ENCODE measurements around the gene DGKZ.

Gene DGKZ

DNA sequence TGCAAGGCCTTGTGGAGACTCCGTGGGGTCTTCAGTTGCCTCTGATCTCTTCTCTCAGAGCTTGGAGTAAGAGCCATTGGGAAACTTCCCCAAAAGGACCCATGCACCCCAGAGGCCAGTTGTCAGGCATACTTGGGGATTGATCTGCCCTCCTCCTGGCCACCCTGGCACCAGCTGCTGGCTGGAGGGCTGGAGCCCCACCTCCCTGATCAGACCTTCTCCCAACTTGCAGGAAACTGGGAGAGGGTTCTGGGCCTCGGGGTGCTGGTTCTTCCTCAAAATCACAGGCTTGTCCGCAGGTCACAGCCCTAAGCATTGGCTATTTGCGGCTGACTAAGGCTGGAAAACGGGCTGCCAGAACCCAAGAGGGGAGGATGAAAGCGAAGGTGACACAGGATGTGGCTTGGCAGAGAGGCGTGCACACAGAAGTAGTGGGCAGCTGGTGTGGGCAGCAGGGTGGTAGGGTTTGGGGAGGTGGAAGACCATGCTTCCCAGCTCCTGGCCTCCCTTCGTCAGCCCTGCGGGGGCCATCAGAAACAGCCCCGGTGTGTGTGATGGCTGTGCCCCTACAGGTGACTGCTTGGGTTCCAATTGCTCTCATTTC lies 1.3 kb upstream of the DGKZ start:
- DNase-seq: no peak

DNA sequence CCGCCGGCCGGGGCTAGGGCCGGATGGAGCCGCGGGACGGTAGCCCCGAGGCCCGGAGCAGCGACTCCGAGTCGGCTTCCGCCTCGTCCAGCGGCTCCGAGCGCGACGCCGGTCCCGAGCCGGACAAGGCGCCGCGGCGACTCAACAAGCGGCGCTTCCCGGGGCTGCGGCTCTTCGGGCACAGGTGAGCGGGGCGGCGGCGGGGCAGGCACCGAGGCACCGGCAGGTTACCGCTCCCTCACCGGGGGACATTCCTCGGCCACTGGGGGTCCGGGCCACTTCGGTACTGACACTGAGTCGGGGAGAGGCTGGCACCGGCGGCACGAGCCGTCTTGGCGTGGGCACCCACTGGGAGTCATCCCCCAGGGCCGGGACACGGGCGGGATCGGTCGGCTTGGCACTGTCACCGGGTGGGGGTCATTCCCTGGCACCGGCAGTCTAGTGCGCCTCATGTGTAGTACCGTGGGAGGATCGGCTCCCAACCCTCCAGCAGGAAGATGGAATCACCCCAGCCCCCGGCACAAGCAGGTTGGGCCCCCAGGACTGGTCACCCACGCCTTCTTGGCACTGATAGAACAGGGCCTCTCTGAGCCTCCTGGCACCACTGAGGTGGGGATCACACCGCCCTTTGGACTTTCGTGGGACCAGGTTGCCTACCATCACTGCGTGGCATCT lies 511 bp downstream of the DGKZ start:
- no peak for DNase-seq

DNA sequence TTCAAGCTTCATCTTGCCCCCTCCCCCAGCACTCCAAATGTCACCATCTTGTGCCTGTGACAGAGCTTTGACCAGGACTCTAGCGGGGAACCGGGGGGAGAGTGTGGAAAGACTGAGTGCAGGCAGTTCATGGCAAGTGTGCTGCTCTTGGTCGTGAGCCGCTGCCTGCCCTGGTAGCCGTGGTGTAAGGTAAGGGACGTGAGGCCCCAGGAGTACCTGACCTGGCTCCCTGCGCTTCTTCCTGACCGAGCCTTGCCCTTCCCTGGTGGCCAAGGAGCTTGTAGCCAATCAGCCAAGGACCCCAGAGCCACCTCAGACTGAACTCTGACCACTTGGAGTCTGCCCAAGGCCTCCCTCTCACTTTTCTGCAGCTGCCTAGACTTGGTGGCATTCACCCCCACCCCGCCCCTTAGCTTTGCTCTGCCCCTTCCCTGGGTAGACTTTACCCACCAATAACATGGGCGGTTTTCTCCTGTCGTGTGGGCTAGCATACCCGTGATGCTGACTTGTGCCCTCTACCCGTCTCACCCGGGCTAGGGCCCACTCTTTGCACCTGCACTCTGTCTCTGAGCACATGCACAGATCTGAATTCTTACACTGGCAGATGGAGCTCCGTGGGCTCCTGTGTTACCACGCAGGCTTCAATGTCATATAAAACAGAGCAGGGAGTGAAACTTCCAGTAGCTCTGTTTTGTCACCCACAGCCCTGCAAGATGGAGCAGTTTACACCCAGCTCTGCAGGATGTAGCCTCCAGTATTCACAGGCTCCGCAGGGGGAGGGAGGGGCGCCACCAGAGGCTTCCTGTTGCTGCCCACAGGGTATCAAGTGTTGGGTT lies 1.5 kb downstream of the DGKZ start:
- no peak for DNase-seq

DNA sequence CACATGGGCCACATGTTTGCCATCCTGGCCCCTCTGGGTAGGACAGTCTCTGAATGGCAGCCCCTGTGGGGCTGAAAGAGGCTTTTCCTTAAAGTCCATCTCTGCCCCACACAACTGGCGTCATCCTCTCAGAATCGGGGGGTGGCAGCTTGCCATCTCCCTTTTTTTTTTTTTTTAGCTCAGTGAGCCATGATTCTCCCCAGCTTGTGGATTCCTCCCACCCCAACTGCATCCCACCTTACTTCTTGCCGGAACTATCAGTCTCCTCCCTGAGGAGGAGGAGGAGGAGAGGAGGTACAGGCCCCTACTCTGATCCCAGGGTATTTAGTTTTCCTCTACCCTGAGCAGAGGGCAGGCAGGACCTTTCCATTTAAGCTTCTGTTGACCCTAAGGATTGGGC lies 3.4 kb downstream of the DGKZ start:
- no peak for DNase-seq

DNA sequence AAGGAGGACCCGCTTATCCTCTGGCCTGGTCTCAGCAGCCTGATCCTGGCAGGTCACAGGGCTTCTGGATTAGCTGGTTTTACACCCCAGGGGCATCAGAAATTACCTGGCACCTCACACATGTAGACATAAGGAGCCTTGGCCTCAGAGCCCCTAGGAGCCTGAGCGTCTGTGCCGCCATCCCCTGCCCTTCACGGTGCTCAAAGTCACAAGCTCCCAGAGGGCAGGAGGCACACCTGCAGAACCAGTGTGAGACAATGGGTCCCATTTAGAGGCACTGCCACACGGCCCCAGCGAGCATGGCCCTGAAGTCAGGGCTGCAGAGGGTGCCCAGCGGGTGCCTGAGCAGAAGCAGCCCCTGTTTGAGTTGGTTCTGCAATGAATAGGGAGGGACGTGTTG lies 3.9 kb downstream of the DGKZ start:
- no peak for DNase-seq

DNA sequence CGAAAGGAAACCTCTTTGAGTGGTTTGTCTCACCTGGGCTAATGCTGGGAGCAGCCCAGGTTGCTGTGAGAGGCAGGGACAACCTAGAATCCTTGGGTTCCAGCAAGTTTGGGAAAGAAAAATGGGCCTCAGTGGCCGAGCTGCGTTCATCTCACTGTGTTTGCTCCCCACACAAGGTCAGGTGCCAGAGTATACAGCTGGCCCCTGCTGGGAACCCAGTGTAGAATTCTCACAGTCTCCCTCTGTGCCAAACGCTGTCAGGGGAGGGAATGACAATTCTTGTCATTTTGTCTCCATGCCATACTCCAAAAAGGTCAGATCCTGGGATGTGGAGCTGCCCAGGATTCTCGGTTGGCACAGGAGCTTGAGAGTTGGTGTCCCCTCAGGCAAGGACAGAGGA lies 4.3 kb downstream of the DGKZ start:
- DNase-seq: no peak

DNA sequence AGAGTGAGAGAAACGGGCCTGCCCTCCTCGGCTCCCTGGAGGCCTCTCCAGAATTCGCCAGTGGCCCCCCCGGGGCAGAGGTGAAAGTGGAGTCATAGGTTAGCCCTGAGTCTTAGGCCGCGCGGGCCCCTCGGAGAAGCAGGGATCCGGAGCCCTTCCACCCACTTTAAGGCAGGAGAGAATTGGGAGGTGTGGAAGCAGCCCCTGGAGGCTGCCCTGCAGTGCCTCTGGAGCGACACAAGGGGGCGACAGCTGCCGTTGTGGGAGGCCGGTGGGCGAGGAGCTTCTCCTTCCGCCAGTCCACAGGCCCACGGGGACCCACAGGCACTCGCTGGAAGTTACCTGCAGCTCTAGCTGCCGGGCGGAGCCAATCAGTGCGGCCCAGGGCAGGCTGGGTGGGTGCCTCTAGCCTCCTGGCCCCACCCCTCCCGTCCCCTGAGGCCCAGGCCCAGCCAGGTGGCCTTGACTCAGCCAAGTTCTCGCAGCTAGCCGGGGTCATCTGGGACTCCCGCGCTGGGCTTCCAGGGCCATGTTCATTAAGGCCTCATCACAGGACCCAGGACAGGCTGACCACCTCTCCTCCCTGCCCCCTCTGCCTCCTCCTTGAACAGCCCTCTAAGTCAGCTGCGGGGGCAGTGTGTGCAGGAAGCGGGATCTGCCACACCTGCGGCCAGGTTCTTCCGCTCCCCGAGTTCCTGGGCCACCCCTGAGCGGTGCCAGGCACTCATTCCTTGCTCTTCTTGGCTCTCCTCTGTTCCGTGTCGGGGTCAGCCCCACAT lies 5.0 kb downstream of the DGKZ start:
- peak; percentile 91 for DNase-seq

DNA sequence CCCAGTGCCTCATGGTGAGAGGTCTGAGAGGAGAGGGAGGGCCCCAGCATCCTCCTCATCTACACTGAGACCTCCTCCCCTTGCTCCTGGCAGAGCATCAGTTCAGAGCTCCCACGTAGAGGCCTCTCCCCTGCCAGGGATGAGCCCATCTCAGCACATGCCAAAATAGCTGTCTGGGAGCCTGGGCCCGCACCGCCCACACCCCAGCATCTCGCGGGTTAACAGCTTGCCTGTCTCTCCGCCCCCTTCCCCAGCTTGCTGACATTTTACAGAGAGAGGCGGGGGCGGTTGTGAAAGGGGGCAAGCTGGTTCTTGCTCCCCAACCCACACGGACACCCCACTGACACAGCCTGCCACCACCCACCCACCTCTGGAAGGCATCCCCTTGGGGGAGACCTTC lies 6.4 kb downstream of the DGKZ start:
- DNase-seq: peak; percentile 80

DNA sequence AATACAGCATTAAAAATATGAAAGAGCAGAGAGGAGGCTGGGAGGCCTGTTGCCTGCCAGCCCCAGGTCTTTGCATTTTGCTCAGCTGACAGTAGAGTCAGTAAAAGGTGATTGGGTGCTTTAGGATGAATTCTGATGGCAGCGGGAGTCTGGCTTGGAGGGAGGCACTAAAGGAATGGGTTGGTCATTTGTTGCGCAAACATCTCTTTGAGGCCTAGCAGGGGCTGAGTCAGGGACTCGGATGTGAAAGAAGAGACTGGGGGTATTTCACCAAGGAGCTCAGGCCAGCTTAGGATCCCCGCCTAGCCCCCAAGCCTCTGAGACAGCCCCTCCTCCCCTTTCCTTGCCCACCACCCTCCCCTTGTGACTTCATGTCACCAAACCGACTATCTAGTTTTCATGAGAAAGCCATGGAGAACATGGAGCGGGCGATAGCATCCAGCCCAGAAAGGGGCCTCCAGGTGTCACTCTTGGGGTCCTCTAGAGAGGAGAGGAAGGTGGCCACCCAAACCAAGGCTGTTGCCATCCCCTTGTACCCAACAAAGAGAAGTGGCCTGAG lies 9.7 kb downstream of the DGKZ start:
- no peak for DNase-seq

DNA sequence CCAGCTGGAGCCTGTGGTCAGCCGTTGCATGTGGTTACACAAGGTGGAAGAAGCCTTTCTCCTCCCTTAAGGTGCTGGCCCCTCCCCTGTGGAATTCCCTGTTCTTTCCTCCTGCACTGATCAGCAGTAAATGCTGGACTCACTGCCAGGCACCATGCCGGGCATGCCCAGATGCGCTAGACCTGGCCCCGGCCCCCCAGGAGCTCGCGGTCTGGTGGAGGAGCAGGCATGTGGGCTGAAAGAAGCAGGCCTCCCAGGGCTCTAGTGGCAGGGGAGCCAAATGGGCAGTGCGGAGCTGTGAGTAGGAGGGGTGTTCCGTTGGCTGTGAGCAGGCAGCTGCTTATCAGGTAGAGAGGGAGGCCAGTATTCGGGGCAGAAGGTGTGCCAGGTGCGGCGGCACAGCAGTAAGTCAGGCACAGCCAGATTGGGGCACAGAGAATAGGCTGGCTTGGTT lies 10.2 kb downstream of the DGKZ start:
- no peak for DNase-seq

DNA sequence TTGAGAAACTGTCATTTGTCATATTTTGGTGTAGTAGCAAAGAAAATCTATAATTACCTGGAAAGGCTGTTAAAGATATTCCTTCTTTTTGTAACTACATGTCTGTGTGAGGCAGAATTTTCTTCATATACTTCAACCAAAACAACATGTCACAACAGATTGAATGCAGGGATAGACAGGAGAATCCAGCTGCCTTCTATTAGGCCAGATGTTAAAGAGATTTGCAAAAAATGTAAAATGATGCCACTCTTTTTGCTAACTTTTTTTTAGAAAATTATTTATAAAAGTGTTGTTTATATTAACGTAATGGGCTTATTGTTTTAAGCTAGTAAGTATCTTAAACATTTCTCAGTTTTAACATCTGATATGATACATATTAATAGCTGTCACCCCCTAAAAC lies 12.7 kb downstream of the DGKZ start:
- DNase-seq: no peak

DNA sequence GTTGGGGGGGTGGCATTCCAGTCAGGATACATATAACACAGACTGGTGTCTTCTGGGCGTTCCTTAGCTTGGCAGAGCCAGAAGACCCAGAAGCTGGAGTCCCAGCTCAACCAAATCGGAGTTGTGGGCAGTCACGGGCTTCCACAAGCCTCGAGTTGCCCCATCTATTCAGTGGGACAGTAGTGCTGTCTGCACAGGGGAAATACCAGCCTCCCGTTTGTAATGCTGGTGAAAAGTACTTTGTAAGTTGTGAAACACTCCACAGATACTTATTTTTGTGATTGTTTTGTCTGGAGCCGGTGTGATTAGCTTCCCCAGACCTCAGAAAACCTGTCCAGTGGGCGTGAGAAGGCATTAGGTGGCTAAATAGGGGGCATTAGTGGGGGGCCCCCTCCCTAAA lies 13.6 kb downstream of the DGKZ start:
- no peak for DNase-seq

DNA sequence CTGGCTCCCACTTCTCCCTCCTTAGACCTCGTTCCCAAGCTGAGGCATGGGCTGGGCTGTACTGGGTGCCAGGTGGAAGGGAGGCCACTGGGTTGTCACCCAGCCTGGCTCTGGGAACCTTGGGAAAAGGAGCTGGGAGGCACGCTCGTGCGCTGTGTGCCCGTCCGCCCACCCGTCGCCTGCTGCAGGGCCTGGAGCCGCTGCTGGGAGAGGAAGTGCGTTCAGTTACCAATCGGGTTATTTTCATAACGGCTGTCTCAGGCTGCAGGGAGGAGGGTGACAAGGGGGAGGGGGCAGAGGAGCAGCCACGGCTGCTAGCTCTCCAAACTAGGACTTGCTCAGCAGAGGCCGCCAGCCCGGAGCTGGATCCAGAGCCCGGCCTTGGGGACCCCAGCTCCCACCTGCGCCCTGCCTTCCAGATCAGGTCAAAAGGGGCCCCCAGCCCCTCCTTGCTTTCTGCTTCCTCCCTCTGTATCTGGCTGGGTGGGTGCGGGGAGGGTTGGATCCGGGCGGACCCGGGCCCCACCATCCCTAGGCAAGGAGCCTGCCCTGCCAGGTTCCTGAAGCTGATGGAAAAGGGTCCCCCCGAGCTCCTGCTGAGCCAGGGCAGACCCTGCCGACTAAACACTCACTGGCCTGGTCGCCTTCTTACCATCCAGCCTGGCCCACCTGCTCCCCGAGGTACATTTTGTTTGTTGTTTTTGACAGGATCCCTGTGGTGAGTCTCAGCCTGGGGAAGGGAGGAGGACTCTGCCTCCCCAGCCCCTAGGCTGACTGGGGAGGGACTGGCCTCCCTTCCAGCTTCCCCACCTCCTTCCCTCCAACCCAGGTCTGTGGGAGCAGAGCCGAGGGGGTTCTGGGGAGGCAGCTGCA lies 14.3 kb downstream of the DGKZ start:
- peak; percentile 81 for DNase-seq

DNA sequence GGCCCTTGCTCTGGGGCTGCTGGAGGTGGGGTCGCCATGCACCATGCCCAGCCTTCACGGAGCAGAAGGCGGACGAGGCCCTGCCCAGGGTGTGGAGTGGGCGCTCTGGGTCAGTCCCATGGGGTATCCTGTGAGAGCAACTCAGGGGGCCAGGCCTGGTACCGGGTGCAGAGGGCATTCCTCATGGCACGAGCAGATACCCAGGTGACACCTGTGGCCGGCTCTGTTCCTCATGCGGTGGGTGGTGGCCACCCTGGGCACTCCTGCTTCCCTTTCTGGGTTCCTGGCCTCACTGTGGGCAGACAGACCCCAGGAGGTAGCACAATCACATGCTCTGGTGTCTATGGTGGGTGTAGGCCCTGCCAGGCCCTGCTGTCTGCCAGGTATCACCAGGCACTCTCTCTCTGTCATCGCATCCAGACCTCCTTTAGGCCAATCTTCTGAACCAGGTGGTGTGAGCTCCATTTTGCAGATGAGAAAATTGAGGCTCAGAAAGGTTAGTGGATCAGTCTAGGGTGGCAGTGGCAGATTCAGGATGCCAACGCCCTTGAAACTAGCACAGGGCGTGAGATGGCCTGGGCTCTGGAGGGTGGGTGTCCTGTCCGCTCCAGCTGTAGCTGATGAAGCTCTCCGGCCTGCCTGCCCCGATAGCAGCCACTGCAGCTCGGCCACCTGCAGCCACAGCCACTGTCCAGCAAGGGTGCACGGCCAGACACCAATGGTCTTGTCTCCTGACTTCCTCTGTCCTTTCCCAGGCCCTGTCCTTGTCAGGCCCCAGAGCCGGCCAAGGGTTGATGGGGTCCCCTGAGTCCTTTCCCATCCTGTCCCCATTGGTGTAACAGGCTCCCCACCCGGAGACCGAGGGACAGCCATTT lies 15.1 kb downstream of the DGKZ start:
- DNase-seq: no peak

DNA sequence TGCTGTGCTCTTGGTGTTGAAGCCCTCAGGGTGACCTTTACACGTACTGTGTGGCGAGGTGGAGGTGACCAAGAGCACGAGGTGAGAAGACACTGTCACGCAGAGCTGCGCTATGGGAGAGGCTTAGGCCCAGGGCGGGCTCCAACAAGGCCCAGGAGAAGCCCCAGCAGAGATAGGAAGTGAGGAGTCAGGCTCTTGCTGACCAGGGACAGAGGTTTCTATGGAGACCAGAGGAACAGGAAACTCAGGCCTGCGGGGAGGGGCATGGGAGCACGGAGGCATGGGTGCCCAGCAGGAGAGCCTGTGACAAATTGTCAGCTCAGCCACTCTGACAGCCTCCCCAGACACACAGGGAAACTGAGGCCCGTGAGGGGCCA lies 15.8 kb downstream of the DGKZ start:
- no peak for DNase-seq

DNA sequence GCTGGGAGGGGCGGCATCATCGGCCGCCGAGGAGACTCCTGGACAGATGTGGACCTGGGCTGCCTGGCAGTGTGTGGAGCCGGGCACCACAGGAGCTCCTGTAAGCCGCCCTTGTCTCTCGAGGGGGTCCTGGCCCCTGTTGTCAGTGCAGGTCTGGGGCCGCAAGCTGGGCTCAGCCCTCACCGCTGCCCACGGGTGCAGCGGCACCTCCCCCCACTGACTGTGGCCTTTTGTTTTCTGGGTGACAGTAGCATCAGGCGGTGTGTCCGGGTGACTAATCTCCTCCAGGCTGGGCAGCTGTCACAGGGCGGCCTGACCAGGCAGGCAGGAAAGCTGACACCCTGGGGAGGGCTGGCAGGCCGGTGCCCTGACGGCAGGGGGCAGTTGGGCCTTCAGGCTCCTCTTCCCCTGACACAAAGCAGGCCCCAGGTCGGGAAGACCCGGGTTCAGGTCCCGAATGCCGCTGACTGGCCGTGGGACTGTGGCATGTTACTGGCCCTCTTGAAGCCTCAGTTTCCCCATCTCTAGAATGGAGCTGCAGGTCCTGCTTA lies 16.3 kb downstream of the DGKZ start:
- no peak for DNase-seq

DNA sequence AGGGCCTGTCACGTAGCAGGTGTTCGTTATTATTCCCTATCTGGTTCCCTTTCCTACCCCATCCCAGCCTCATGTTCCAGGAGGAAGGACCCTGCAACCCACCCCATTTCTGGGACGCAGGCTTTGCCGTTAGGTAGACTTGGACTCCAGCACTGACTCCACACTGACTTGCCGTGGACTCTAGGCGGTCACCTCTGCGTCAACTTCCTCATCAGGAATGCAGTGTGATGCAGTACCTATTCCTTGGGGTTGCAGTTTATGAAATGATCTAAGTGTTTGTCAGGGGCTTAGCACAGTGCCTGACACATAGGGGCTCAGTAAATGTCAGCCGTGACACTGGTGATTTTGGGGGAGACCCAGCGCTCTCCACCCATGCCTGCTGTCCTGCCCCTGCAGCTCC lies 16.8 kb downstream of the DGKZ start:
- no peak for DNase-seq

DNA sequence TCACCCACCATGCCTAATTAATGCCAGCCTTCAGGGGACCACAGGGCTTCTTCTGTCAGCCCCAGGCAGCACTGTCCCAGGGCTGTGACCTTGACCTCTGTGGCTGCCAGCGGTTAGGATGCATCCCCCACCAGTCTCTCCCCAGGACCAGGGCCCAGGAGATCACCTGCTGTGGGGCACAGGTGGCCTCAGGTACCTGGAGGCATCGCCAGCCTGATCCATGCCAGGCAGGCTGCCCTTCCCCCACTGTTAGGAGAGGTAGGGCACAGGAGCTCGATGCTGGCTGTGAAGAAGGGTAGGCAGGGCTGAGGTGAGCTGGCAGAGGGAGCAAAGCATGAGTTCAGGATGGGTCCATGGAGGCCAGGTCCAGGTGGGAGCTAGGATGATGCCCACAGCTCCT lies 17.5 kb downstream of the DGKZ start:
- no peak for DNase-seq

DNA sequence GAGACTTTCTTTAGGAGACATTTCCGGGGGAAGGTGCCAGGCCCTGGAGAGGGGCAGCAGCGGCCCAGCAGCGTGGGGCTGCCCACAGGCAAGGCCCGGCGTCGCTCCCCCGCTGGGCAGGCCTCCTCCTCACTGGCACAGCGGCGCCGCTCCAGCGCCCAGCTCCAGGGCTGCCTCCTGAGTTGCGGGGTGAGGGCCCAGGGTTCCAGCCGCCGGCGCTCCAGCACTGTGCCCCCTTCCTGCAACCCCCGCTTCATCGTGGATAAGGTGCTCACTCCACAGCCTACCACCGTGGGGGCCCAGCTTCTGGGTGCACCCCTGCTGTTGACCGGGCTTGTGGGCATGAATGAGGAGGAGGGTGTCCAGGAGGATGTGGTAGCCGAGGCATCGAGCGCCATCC lies 19.0 kb downstream of the DGKZ start:
- no peak for DNase-seq

DNA sequence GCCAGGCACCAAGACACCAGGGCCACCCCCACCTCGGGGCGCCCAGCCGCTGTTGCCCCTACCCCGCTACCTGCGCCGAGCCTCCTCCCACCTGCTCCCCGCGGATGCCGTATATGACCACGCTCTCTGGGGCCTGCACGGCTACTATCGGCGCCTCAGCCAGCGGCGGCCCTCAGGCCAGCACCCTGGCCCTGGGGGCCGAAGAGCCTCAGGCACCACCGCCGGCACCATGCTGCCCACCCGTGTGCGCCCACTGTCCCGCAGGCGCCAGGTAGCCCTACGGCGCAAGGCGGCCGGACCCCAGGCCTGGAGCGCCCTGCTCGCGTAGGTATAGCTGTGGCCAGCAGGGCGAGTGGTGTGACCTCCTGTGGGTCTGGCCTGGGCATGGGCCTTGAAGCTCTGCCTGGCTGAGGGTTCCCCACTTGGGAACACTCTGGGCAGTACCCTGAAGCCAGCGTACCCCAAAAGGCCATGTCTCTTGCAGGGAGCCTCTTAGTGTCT lies 19.4 kb downstream of the DGKZ start:
- no peak for DNase-seq
